ENCODE measurements around the gene COL23A1.

COL23A1 gene

DNA sequence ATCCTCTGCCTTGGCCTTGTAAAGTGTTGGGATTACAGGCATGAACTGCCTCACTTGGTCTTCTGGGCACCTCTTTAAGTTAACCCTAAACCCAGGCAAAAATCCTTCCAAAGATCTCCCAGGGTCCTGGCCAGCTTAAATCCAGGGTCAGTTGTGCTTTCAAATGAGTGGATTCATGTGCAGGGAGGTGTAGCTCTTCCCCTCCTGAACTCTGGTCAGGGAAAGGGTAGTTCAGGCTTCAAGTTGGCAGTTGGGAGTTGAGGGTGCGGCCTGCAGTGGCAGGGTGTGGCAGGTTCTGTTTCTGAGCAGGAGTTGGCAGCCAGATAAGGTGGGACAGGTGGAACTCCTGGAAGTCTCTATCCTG, 382.3 kb downstream of the COL23A1 start:
- no peak for DNase-seq (ENCODE audit: low read depth)
- H3K4me3 ChIP-seq (replicated peaks; ENCODE audit: low read depth, low read length) = no peak overlapping the region
- TF ChIP-seq, protein P1, sequence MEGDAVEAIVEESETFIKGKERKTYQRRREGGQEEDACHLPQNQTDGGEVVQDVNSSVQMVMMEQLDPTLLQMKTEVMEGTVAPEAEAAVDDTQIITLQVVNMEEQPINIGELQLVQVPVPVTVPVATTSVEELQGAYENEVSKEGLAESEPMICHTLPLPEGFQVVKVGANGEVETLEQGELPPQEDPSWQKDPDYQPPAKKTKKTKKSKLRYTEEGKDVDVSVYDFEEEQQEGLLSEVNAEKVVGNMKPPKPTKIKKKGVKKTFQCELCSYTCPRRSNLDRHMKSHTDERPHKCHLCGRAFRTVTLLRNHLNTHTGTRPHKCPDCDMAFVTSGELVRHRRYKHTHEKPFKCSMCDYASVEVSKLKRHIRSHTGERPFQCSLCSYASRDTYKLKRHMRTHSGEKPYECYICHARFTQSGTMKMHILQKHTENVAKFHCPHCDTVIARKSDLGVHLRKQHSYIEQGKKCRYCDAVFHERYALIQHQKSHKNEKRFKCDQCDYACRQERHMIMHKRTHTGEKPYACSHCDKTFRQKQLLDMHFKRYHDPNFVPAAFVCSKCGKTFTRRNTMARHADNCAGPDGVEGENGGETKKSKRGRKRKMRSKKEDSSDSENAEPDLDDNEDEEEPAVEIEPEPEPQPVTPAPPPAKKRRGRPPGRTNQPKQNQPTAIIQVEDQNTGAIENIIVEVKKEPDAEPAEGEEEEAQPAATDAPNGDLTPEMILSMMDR (IDR thresholded peaks at IDR 0.05; ENCODE audit: low read length, missing control alignments) = no peak

GRCh38 chr5:178207183-178207916, 382.8 kb downstream of the COL23A1 start:
- TF ChIP-seq, protein P1 (IDR thresholded peaks at IDR 0.05; ENCODE audit: low read length, missing control alignments) = no peak
- H3K4me3 ChIP-seq (replicated peaks; ENCODE audit: low read depth, low read length) = no peak overlapping the region
- peak; percentile 83 for DNase-seq (ENCODE audit: low read depth)

DNA sequence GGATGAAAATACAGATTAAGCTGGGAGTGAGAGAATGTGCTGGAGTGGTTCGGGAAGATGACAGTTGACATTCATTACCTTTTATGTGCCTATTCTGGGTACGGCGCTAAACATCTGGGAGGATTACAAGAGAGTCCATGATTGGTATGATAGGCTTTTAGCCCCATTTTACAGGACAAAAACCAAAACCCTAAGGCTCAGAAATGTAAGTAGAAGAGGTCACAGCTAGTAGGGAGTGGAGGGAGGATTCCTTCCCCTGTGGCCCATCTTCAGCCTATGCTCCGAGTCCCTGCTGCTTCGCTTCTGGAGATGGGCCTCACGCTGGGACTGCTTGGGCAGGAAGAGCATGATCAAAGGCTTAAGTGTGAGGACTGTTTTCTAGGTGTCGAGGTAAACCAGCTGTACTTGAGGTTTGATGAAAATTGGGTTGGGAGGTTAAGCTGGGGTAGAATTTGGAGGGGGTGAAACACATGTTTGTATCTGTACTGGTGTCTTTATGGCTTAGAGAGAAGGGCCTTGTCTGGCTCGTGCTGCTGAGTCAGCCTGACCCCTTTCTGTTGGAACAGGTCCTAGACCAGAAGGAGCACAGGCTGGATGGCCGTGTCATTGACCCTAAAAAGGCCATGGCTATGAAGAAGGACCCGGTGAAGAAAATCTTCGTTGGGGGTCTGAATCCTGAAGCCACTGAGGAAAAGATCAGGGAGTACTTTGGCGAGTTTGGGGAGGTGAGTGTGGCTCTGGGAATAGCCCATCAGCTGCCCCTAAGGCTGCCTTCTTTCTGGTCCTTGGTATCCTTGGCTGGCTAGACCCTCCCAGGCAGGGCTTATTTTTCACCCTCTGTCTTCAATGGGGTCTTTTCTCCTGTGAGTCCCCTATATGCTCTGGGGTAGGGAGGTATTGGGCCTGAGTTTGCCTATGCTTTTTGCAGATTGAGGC, 383.8 kb downstream of the COL23A1 start:
- TF ChIP-seq, protein P1 (IDR thresholded peaks at IDR 0.05; ENCODE audit: low read length, missing control alignments) = no peak
- no peak for DNase-seq (ENCODE audit: low read depth)
- peak overlapping the region; percentile 80 for H3K4me3 ChIP-seq (replicated peaks; ENCODE audit: low read depth, low read length)

- DNase-seq (ENCODE audit: low read depth) = no peak
- TF ChIP-seq, protein P1 (IDR thresholded peaks at IDR 0.05; ENCODE audit: low read length, missing control alignments) = no peak
- H3K4me3 ChIP-seq (replicated peaks; ENCODE audit: low read depth, low read length) = peak overlapping the region; percentile 80
Observed at GRCh38 chr5:178205749-178206047, 384.5 kb downstream of the COL23A1 start.

DNA sequence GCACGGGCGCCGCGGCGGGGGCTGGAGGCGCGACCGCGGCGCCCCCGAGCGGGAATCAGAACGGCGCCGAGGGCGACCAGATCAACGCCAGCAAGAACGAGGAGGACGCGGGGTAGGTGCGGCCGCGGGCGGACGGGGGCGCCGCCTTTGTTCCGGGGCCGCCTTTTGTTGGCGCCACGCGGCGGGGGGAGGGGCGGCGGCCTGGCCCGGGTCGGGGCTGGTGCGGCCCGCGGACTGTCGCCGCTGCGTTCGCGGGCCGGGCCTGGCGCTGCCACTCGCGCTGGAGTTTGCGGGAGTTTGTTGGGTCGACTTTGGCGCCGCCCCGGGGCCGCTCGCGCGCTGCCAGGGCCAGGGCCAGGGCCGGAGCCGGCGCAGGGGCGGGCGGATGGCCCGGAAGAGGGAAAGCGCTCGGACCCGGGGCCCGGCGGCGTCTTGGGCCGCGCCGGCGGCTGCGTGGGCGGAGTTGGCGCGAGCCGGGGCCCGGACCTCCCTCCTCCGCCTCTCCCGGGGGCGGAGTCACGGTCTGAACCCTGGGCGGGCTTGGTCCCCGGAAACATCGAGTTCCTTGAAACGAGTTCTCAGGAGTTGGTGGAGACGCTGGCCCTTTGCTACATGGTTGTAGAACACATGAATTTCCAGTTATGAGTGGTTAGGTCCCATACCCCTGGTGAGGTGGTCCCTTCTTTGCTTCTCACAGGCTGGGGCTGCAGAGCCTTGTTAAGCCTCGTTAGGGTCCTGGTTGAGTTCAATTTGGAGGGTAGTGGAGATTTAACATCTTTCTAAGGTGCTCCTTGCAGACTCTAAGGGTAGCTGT, 385.1 kb downstream of the COL23A1 start:
- DNase-seq (ENCODE audit: low read depth) = peak; percentile 76
- TF ChIP-seq, protein P1 (IDR thresholded peaks at IDR 0.05; ENCODE audit: low read length, missing control alignments) = no peak
- H3K4me3 ChIP-seq (replicated peaks; ENCODE audit: low read depth, low read length) = peak overlapping the region; percentile 80

DNA sequence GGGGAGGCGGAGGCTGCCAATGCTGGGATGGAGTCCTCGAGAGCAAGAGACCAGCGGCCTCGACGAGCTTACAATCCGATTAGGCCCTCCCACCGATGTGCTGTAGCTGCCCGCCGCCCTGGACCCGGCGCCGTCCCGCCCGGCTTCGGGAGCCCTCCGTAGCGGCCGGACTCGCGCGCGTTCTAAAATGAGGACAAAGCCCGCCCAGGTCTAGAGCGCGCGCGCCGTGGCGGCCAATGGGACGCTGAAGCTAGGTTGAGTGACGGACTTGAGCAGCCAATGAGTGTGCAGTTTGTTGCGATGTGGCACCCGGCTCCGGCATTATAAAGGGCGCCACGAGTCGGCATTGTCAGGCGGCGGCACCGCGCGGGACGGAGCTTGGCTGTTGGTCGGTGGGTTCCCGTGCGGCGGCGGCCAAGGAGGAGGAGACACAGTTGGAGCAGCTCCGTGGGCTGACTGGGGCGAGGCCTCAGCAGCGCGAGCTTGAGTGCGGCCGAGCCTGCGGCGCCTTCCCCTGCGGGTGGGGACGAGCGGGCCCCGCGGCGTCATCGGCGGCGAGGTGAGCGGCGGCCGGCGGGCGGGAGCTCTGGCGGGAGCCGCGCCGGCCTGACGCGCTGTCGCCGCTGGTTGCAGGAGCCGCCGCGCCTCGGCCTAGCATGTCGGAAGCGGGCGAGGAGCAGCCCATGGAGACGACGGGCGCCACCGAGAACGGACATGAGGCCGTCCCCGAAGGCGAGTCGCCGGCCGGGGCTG, 385.8 kb downstream of the COL23A1 start, which contains the start of gene HNRNPAB:
Gene HNRNPAB (plus strand): TSS at position 352 of the 753 bp plus-strand sequence. CDS start 305 bp downstream, at position 657.
- DNase-seq (ENCODE audit: low read depth) = peak; percentile 98
- TF ChIP-seq, protein P1 (IDR thresholded peaks at IDR 0.05; ENCODE audit: low read length, missing control alignments) = no peak
- H3K4me3 ChIP-seq (replicated peaks; ENCODE audit: low read depth, low read length) = peak within 1 kb of the TSS; percentile 80

Data from fibroblast of pulmonary artery (primary cell).